Central memory CD8-positive, alpha-beta T cell (primary cell): ENCODE data around the gene KRTAP22-1.

Source experiments
- ATAC-seq: fragments of 150-1000 bp; cut with Tn5 transposase; replicated peaks from 2 replicates; pipeline ENCODE4 v1.10.0; 2022; ENCODE audit warnings: mild to moderate bottlenecking, moderate FRiP score, moderate number of reproducible peaks; ENCODE audit not compliant: poor library complexity, severe bottlenecking; ENCODE audit errors: extremely low read depth
- DNase-seq, 2 donors: peaks; one replicate each; pipeline ENCODE4 v3.0.0; 2021; ENCODE audit warnings: low spot score in 2 of 2
- H3K27ac Mint-ChIP-seq: one replicate; pipeline ENCODE4 v1.8.0; 2022; ENCODE audit warnings: low read depth, mild to moderate bottlenecking, moderate library complexity, mixed read lengths
- H3K27me3 Mint-ChIP-seq: one replicate; pipeline ENCODE4 v1.8.0; 2022; ENCODE audit warnings: mixed read lengths
- H3K36me3 Mint-ChIP-seq: one replicate; pipeline ENCODE4 v1.8.0; 2022; ENCODE audit warnings: mild to moderate bottlenecking, moderate library complexity, mixed read lengths; ENCODE audit not compliant: insufficient read depth
- H3K4me1 Mint-ChIP-seq: one replicate; pipeline ENCODE4 v1.8.0; 2022; ENCODE audit warnings: mixed read lengths
- H3K4me3 Mint-ChIP-seq: one replicate; pipeline ENCODE4 v1.8.0; 2022; ENCODE audit warnings: mild to moderate bottlenecking, moderate library complexity, mixed read lengths
- H3K9me3 Mint-ChIP-seq: one replicate; pipeline ENCODE4 v1.8.0; 2022; ENCODE audit warnings: mixed read lengths

Gene KRTAP22-1

GRCh38 chr21:30634906-30635305 is 34.0 kb downstream of the KRTAP22-1 start, which contains the start of gene KRTAP20-2:
TSS of gene KRTAP20-2 (plus strand) at chr21:30635206. CDS start at chr21:30635264, 58 bp downstream.
- no peak for DNase-seq
- no peak for ATAC-seq
- peaks cover 8% of the 10 kb centered on the region for H3K9me3 Mint-ChIP-seq
- H3K36me3 Mint-ChIP-seq: no peaks in the 10 kb centered on the region
- no peaks in the 10 kb centered on the region for H3K27me3 Mint-ChIP-seq
- no peak within 1 kb of the TSS for H3K4me3 Mint-ChIP-seq
- H3K27ac Mint-ChIP-seq: no peak within 1 kb of the TSS
- H3K4me1 Mint-ChIP-seq: no peaks in the 10 kb centered on the region

- ATAC-seq: no peak
- Mint-ChIP-seq H3K27me3 (no peaks in the 10 kb centered on the region), H3K4me1 (no peaks in the 10 kb centered on the region)
Measured at GRCh38 chr21:30638686-30639085, 37.8 kb downstream of the KRTAP22-1 start.

GRCh38 chr21:30642564-30642963 is 41.7 kb downstream of the KRTAP22-1 start, which contains the start of gene KRTAP20-3:
TSS of gene KRTAP20-3 (plus strand) at chr21:30642864.
- no peaks in the 10 kb centered on the region for H3K36me3 Mint-ChIP-seq
- DNase-seq: no peak
- H3K4me3 Mint-ChIP-seq: no peak within 1 kb of the TSS
- no peak within 1 kb of the TSS for H3K27ac Mint-ChIP-seq
- no peak for ATAC-seq
- peaks cover 5% of the 10 kb centered on the region for H3K9me3 Mint-ChIP-seq
- H3K4me1 Mint-ChIP-seq: no peaks in the 10 kb centered on the region
- no peaks in the 10 kb centered on the region for H3K27me3 Mint-ChIP-seq

More at GRCh38 chr21:30638686-30639085, 37.8 kb downstream of the KRTAP22-1 start:
- no peaks in the 10 kb centered on the region for H3K36me3 Mint-ChIP-seq
- H3K9me3 Mint-ChIP-seq: peaks cover 3% of the 10 kb centered on the region
- no peak overlapping the region for H3K27ac Mint-ChIP-seq
- H3K4me3 Mint-ChIP-seq: no peak overlapping the region
- DNase-seq: no peak

- H3K4me3 Mint-ChIP-seq: no peak overlapping the region
- ATAC-seq (no peak), DNase-seq (no peak)
- H3K27ac Mint-ChIP-seq: no peak overlapping the region
- no peaks in the 10 kb centered on the region for H3K27me3 Mint-ChIP-seq
- H3K9me3 Mint-ChIP-seq: peaks cover 5% of the 10 kb centered on the region
- H3K36me3 Mint-ChIP-seq: no peaks in the 10 kb centered on the region
- H3K4me1 Mint-ChIP-seq: no peaks in the 10 kb centered on the region
Measured at GRCh38 chr21:30646904-30647414, 46.1 kb downstream of the KRTAP22-1 start.
